Measurements from ENCODE around the gene DRC3.

DRC3 gene

GRCh38 chr17:18065546-18065945 is 92.9 kb downstream of the DRC3 start:
- in situ Hi-C loops (cut with HindIII; ENCODE audit: low sequenced_read_pairs): no loop called here
- no peak overlapping the region for H3K4me3 ChIP-seq (ENCODE audit: low read depth, low read length)
- no peak for DNase-seq (ENCODE audit: low read depth, low spot score)
- TF ChIP-seq, protein P1, sequence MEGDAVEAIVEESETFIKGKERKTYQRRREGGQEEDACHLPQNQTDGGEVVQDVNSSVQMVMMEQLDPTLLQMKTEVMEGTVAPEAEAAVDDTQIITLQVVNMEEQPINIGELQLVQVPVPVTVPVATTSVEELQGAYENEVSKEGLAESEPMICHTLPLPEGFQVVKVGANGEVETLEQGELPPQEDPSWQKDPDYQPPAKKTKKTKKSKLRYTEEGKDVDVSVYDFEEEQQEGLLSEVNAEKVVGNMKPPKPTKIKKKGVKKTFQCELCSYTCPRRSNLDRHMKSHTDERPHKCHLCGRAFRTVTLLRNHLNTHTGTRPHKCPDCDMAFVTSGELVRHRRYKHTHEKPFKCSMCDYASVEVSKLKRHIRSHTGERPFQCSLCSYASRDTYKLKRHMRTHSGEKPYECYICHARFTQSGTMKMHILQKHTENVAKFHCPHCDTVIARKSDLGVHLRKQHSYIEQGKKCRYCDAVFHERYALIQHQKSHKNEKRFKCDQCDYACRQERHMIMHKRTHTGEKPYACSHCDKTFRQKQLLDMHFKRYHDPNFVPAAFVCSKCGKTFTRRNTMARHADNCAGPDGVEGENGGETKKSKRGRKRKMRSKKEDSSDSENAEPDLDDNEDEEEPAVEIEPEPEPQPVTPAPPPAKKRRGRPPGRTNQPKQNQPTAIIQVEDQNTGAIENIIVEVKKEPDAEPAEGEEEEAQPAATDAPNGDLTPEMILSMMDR (IDR thresholded peaks at IDR 0.05; ENCODE audit: low read depth, low read length): no peak

Data from astrocyte of the spinal cord (primary cell).